Measurements from ENCODE around the gene PAQR7.

DNA sequence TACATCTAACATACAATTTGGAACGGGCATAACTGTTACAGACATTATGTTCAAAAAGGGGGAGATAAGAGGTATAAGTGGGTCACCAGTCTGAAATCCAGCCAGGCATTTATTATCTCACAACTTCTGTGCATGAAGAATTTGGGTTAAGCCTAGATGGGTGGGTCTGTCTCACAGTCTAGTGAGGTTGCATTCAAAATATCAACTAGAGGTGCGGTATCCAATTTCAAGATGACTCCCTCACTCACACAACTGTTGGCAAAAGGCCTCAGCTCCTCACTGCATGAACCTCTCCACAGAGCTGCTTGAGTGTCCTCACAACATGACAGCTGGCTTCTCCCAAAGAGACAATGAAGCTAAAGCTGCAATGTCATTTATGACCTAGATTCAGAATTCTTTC is 21.0 kb downstream of the PAQR7 start:
- TF ChIP-seq, protein P1, sequence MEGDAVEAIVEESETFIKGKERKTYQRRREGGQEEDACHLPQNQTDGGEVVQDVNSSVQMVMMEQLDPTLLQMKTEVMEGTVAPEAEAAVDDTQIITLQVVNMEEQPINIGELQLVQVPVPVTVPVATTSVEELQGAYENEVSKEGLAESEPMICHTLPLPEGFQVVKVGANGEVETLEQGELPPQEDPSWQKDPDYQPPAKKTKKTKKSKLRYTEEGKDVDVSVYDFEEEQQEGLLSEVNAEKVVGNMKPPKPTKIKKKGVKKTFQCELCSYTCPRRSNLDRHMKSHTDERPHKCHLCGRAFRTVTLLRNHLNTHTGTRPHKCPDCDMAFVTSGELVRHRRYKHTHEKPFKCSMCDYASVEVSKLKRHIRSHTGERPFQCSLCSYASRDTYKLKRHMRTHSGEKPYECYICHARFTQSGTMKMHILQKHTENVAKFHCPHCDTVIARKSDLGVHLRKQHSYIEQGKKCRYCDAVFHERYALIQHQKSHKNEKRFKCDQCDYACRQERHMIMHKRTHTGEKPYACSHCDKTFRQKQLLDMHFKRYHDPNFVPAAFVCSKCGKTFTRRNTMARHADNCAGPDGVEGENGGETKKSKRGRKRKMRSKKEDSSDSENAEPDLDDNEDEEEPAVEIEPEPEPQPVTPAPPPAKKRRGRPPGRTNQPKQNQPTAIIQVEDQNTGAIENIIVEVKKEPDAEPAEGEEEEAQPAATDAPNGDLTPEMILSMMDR (IDR thresholded peaks at IDR 0.05), result no peak
- no peak for TF ChIP-seq POLR2A (IDR thresholded peaks at IDR 0.05)
